ENCODE measurements around the gene PARD3B.
A peak's percentile ranks its signal among the peaks of the same experiment; 100 is the strongest.

PARD3B gene, protein sequence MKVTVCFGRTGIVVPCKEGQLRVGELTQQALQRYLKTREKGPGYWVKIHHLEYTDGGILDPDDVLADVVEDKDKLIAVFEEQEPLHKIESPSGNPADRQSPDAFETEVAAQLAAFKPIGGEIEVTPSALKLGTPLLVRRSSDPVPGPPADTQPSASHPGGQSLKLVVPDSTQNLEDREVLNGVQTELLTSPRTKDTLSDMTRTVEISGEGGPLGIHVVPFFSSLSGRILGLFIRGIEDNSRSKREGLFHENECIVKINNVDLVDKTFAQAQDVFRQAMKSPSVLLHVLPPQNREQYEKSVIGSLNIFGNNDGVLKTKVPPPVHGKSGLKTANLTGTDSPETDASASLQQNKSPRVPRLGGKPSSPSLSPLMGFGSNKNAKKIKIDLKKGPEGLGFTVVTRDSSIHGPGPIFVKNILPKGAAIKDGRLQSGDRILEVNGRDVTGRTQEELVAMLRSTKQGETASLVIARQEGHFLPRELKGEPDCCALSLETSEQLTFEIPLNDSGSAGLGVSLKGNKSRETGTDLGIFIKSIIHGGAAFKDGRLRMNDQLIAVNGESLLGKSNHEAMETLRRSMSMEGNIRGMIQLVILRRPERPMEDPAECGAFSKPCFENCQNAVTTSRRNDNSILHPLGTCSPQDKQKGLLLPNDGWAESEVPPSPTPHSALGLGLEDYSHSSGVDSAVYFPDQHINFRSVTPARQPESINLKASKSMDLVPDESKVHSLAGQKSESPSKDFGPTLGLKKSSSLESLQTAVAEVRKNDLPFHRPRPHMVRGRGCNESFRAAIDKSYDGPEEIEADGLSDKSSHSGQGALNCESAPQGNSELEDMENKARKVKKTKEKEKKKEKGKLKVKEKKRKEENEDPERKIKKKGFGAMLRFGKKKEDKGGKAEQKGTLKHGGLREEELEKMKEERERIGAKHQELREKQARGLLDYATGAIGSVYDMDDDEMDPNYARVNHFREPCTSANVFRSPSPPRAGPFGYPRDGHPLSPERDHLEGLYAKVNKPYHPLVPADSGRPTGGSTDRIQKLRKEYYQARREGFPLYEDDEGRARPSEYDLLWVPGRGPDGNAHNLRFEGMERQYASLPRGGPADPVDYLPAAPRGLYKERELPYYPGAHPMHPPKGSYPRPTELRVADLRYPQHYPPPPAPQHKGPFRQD (N-terminal part only)

DNA sequence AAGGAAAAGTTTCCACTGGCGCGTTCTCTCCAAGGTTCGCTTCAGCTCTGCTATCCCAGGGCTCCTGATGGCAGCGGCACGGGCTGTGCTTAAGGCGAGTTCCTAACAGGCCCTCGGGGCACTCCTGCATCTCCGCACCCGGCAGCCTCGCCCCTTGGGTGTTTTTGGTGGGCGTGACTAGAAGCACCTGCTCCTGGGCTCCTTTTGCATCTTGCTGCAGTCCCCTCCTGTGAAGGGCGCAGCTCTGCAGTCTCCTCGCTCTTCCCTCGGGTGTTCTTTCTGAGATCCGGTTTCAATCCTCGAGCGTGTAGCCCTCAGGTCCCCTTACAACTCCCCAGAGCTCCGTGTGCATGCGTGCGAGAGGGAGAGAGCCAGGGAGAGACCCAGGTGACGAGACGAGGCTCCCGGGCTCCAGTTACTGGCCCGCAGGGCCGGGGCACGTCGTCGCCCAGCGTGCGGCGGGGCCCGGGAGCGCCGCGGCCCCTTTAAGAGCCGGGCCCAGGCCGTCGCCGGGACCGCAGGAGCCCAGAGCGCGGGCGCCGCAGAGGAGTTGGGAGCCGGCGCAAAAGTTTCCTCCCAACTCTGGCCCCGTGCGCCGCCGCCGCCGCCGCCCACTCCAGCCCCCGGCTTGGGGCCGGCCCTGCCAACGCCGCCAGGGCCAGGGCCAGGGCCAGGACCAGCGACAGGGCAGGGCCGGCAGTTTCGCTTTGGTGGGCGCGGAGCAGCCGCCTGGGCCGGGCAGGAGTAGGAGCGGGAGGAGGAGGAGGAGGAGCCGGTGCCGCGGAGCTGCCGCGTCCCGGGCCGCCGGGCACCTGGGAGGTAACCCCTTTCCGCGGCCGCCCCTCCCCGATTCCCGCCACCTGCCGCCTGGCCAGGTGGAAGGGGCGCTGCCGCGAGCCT is at the start of gene PARD3B:
PARD3B (plus strand) TSS at position 515 of the 900 bp plus-strand sequence. CDS start 525 bp downstream, outside the sequence.
- DNase-seq, result peak; percentile 51
- in situ Hi-C loops (cut with MboI; ENCODE audit: low pct_unique_long_range_greater_than_20kb, low sequenced_read_pairs), result no loop called here

GRCh38 chr2:204496779-204497178 is 48.5 kb upstream of the PARD3B start:
- DNase-seq, result no peak
- in situ Hi-C loops (cut with MboI; ENCODE audit: low pct_unique_long_range_greater_than_20kb, low sequenced_read_pairs), result no loop called here

GRCh38 chr2:204497855-204498254 is 47.4 kb upstream of the PARD3B start:
- DNase-seq, result no peak
- in situ Hi-C loops (cut with MboI; ENCODE audit: low pct_unique_long_range_greater_than_20kb, low sequenced_read_pairs), result no loop called here

DNA sequence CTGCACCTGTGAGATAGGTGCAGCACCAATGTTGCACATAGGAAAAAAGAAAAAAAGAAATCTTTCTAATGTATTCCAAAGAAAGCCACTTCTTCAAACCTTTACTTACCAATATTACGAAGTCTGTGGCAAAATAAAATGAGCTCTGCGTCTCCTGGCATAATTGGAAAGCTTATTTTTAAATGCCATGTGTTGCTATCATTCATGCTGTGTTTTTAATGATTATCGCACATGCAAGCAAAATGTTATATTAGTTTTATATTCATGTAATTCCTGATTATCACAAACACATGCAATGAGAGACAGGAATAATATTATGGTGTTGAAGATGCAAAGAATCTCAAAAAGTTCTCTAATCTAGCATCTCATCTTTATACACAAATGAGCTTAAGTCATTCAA is 47.0 kb upstream of the PARD3B start:
- in situ Hi-C loops (cut with MboI; ENCODE audit: low pct_unique_long_range_greater_than_20kb, low sequenced_read_pairs), result no loop called here
- DNase-seq, result no peak

DNA sequence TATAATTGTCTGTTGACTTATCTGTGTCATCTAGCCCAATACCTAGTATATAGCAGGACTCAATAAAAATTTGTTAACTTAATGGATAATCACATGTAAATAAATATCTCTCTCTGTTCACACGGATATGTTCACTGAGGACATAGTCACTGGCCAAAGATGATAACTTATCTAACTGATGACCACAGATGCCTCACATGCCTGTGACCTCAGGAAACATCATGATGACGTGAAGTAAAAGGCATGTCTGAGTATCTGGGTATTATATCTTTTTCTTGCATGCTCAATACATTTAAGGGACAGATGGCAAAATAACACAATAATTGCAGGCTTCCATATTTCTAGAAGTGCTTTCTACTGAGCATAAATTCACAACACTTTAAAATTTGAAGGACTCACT is 41.4 kb upstream of the PARD3B start:
- DNase-seq, result no peak
- in situ Hi-C loops (cut with MboI; ENCODE audit: low pct_unique_long_range_greater_than_20kb, low sequenced_read_pairs), result no loop called here

GRCh38 chr2:204504594-204504993 is 40.7 kb upstream of the PARD3B start:
- in situ Hi-C loops (cut with MboI; ENCODE audit: low pct_unique_long_range_greater_than_20kb, low sequenced_read_pairs), result no loop called here
- DNase-seq, result no peak

DNA sequence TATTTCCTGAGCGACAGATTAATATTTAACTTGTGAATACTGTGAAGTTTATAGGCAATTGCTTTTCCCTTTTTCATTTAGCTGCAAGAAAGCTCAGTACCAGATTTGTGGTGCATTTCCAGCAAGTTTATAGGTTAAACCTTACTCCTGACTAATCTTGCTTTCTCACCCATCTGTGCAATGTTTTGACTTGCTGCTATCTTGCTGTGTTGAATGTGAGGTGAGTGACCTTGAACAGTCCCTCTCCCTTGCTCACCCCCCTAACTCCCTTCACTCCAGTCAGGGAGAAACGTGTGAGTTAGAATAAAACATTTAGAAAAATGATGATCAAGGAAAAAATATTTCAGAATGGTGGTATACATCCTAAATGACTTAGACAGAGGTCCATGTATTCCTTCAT is 39.8 kb upstream of the PARD3B start:
- no peak for DNase-seq
- in situ Hi-C loops (cut with MboI; ENCODE audit: low pct_unique_long_range_greater_than_20kb, low sequenced_read_pairs), result no loop called here

DNA sequence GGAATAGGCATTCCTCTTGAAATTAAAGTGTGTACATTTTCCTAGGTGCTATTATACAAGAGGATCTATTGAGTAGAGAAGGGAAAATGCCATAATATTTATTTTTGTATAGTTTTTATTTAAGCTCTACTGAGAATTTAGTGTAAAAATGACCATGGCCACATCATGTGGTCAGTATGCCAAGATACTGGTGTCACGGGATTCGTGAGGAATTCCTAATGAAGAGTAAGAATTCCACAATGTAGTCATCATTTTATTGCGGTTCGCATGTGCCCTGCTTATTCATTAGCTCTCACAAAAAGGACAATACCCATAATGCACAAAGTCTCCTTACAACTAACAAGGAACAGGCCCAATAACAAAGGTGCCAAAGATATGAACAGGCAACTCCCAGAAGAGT is 39.3 kb upstream of the PARD3B start:
- no peak for DNase-seq
- in situ Hi-C loops (cut with MboI; ENCODE audit: low pct_unique_long_range_greater_than_20kb, low sequenced_read_pairs), result no loop called here

DNA sequence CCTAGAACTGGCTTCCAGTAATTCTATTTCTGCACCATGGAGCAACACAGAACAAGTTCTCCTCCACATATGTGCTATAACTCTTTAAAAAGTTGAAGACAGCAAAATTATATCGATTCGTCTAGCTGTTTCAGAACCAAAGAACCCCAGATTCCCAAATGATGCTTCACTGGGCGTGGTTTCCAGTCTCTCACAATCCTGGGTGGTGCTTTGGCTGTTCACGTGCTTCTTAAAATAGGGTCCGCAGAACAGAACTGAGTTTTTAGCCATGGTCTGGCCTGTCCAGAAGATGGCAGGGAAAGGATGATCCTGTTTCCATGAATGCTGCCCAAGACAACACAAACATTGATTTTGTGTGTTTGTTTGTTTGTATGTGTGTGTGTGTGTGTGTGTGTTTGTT is 37.6 kb upstream of the PARD3B start:
- no peak for DNase-seq
- in situ Hi-C loops (cut with MboI; ENCODE audit: low pct_unique_long_range_greater_than_20kb, low sequenced_read_pairs), result no loop called here

DNA sequence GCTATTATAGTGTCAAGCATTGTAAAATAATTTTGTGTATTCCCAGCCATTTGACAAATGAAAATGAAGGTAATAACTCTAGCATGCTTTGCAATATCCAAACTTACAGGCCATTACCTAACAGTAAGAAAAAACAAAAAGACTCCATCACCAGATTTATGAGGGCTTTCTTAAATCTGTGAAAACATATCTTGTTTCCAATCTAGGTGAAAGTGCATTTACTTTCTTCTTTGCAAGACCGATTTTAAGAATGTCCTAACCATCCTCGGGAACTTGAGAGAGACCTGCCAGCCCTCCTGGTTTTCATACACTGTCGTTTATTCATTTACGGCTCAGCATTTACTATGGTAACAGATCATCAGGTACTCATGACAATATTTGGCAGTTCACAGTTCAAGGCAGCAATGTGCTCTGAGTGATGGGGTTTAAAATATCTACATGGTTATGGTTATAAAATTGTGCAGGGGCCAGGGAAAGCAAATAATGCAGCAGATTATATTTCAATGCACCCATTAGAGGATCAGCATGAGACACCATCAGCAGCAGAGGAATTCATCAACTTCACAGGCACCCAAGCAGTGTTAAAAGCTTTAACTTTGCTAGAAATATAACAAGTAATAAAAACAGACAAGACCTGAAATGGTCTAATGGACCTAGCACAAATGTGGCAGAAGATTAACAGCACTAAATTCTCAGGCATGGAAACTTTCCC is 34.4 kb upstream of the PARD3B start:
- in situ Hi-C loops (cut with MboI; ENCODE audit: low pct_unique_long_range_greater_than_20kb, low sequenced_read_pairs), result no loop called here
- DNase-seq, result no peak

GRCh38 chr2:204514439-204514838 is 30.8 kb upstream of the PARD3B start:
- no peak for DNase-seq
- in situ Hi-C loops (cut with MboI; ENCODE audit: low pct_unique_long_range_greater_than_20kb, low sequenced_read_pairs), result no loop called here

DNA sequence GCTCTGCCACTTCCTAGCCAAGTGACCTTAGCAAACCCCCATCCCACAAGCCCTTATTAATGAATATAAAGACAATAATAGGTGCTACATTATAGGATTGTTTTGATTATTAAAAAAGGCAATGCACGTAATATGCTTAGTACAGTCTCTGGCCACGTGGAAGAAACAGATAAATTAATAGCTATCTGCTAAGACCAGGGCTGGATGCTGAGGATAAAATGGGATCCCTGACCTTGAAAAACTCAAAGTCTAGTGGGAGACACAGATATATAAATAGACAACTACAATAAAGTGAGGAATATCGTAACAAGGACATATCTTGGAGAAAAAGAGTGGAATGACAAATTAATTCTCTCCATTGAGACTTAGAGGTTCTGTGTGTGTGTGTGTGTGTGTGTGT is 29.9 kb upstream of the PARD3B start:
- no peak for DNase-seq
- in situ Hi-C loops (cut with MboI; ENCODE audit: low pct_unique_long_range_greater_than_20kb, low sequenced_read_pairs), result no loop called here

DNA sequence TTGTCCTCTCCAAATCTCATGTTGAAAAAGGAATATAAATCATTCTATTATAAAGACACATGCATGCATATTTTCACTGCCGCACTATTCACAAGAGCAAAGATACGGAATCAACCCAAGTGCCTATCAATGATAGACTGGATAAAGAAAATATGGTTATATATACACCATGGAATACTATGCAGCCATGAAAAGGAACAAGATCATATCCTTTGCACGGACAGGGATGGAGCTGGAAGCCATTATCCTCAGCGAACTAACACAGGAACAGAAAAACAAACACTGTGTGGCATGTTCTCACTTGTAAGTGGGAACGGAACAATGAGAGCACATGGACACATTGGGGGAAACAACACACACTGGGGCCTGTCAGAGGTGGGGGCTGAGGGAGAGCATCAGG is 28.1 kb upstream of the PARD3B start:
- in situ Hi-C loops (cut with MboI; ENCODE audit: low pct_unique_long_range_greater_than_20kb, low sequenced_read_pairs), result no loop called here
- no peak for DNase-seq

- no peak for DNase-seq
Observed at GRCh38 chr2:204529795-204530463, 15.3 kb upstream of the PARD3B start.

GRCh38 chr2:204530464-204530805 is 14.8 kb upstream of the PARD3B start:
- in situ Hi-C loops (cut with MboI; ENCODE audit: low pct_unique_long_range_greater_than_20kb, low sequenced_read_pairs), result no loop called here
- no peak for DNase-seq

More at GRCh38 chr2:204529795-204530463, 15.3 kb upstream of the PARD3B start:
- in situ Hi-C loops (cut with MboI; ENCODE audit: low pct_unique_long_range_greater_than_20kb, low sequenced_read_pairs), result no loop called here

DNA sequence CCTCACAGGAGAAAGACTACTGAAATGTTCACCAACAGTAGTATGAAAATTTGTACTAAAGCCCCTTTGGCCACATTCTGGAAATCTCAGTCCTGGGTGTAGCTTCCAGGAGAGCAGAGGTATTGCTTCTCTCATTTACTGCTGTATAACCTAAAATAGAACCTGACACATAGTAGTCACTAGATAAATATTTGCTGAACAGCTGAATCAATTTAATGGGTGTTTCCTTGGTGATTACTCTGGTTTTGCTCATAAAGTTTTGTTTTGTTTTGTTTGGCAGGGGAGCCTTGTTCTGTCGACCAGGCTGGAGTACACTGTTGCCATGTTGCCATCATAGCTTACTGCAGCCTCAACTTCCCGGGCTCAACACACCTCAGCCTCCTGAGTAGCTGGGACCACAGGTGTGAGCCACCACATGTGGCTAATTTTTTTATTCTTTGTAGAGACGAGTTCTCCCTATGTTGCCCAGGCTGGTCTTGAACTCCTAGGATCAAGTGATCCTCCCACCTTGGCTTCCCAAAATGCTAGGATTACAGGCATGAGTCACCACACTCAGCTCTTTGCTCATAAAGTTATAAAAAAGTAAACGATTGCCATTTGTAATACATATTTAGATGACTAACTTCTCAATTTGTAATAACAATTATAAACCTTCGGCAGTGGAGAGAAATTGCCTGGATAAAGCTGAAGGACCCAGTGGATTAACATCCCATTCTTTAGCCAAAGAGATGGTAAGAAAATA is 11.5 kb upstream of the PARD3B start:
- no peak for DNase-seq
- in situ Hi-C loops (cut with MboI; ENCODE audit: low pct_unique_long_range_greater_than_20kb, low sequenced_read_pairs), result no loop called here

GRCh38 chr2:204535356-204535755 is 9.9 kb upstream of the PARD3B start:
- DNase-seq, result no peak
- in situ Hi-C loops (cut with MboI; ENCODE audit: low pct_unique_long_range_greater_than_20kb, low sequenced_read_pairs), result no loop called here

Measured in KBM-7 (cell line).